AG04450 (cell line): Measurements from ENCODE around the gene SLC4A2. TPM values are rescaled to one million over a fixed set of nuclear protein-coding genes. Genes with fewer than 3 reads are reported as not detected.
A peak's percentile ranks its signal among the peaks of the same experiment; 100 is the strongest.

ENCODE experiments used
- CTCF ChIA-PET: fragments of 300-600, 350-600 bp; formaldehyde crosslinking; extraction: SDS; loops from one replicate; lab custom pipeline; 2022; ENCODE audit warnings: antibody characterized with exemption, inconsistent platforms; lab: Charles Lee
- POLR2A ChIA-PET: fragments of 350-600 bp; formaldehyde crosslinking; extraction: SDS; loops from one replicate; lab custom pipeline; 2021; ENCODE audit warnings: antibody characterized with exemption, inconsistent platforms; lab: Yijun Ruan, JAX
- DNase-seq: peaks from one replicate; pipeline ENCODE4 v3.0.0-alpha.2; 2011; ENCODE audit warnings: low read depth, low spot score
- H3K27ac ChIP-seq: one replicate; pipeline ENCODE4 v1.5.1; 2012; ENCODE audit warnings: low read depth, low read length, control low read depth
- H3K27me3 ChIP-seq: one replicate; pipeline ENCODE4 v1.6.0; 2012; ENCODE audit warnings: low read length; ENCODE audit not compliant: control insufficient read depth, insufficient read depth
- H3K4me3 ChIP-seq: 2 replicates; pipeline ENCODE4 v1.5.1; 2011; ENCODE audit warnings: mild to moderate bottlenecking, low read depth, low read length, control low read depth
- H3K9me3 ChIP-seq: 2 replicates; pipeline ENCODE4 v1.5.1; 2012; ENCODE audit warnings: low read length; ENCODE audit not compliant: control insufficient read depth, insufficient read depth
- CTCF ChIP-seq: IDR thresholded peaks from 2 replicates; pipeline ENCODE4 v1.5.1; 2011; ENCODE audit warnings: low read depth, low read length, control low read depth, inconsistent platforms
- polyA plus RNA-seq: library from polyadenylated mRNA; depleted of rRNA; stranded (reverse); fragments of >200 nt; gene quantifications from 2 replicates; pipeline ENCODE4 v1.2.3, GENCODE V29; 2011

The SLC4A2 gene
- polyA plus RNA-seq, 1 experiment = 40.5 TPM

GRCh38 chr7:151075978-151076426 is 16.6 kb downstream of the SLC4A2 start:
- TF ChIP-seq CTCF = no peak
- Histone ChIP-seq H3K27me3 (no peaks in the 10 kb centered on the region), H3K9me3 (peaks cover 3% of the 10 kb centered on the region; the same call in 1 of the 2 replicates), H3K27ac (no peak overlapping the region), H3K4me3 (no peak overlapping the region)
- DNase-seq = no peak
- POLR2A ChIA-PET = interaction anchor here (0.6 kb wide), 1 partner anchor 29 kb away, joined by 3 read pairs; no protein-coding TSS in a partner anchor
- CTCF ChIA-PET = interaction anchor here (0.9 kb wide), 1 partner anchor 15 kb away, joined by 3 read pairs; no protein-coding TSS in a partner anchor

- TF ChIP-seq CTCF = peak; percentile 52
- H3K27me3 ChIP-seq = no peaks in the 10 kb centered on the region
- H3K9me3 ChIP-seq = peaks cover 3% of the 10 kb centered on the region; the same call in 1 of the 2 replicates
- no peak overlapping the region for H3K27ac ChIP-seq
- ChIA-PET POLR2A (no interaction called here), CTCF (interaction anchor here (0.9 to 1.7 kb wide), 3 partner anchors 14 to 34 kb away, joined by 3 to 5 read pairs (median 4); no protein-coding TSS in a partner anchor)
- no peak overlapping the region for H3K4me3 ChIP-seq
- DNase-seq = no peak
Measured at GRCh38 chr7:151076863-151077704, 17.7 kb downstream of the SLC4A2 start.

GRCh38 chr7:151077705-151078232 is 18.4 kb downstream of the SLC4A2 start:
- POLR2A ChIA-PET = interaction anchor here (0.9 kb wide), 1 partner anchor 33 kb away, joined by 4 read pairs; no protein-coding TSS in a partner anchor
- CTCF ChIA-PET = interaction anchor here (1.1 to 1.7 kb wide), 2 partner anchors 15 to 33 kb away, joined by 4 to 5 read pairs; no protein-coding TSS in a partner anchor
- no peak for DNase-seq

GRCh38 chr7:151078233-151079040 is 19.0 kb downstream of the SLC4A2 start:
- ChIA-PET POLR2A (interaction anchor here (0.8 to 0.9 kb wide), 2 partner anchors 33 to 165 kb away, joined by 3 to 4 read pairs; no protein-coding TSS in a partner anchor), CTCF (interaction anchor here (1.1 to 1.7 kb wide), 2 partner anchors 15 to 33 kb away, joined by 4 to 5 read pairs; no protein-coding TSS in a partner anchor)
- DNase-seq = no peak
- Histone ChIP-seq H3K27me3 (no peaks in the 10 kb centered on the region), H3K4me3 (peak overlapping the region; percentile 17), H3K9me3 (peaks cover 3% of the 10 kb centered on the region; the same call in 1 of the 2 replicates), H3K27ac (no peak overlapping the region)
- no peak for TF ChIP-seq CTCF

More at GRCh38 chr7:151077705-151078232, 18.4 kb downstream of the SLC4A2 start:
- TF ChIP-seq CTCF = no peak
- H3K9me3 ChIP-seq = peaks cover 3% of the 10 kb centered on the region; the same call in 1 of the 2 replicates
- no peak overlapping the region for H3K4me3 ChIP-seq
- H3K27ac ChIP-seq = no peak overlapping the region
- no peaks in the 10 kb centered on the region for H3K27me3 ChIP-seq
